ENCODE data around the gene HDAC8.
"Not testable (repeated sequence)": the region's sequence is repeated elsewhere in the genome, so short reads cannot be mapped to it uniquely, and the experiment has no call there.

Gene HDAC8

DNA sequence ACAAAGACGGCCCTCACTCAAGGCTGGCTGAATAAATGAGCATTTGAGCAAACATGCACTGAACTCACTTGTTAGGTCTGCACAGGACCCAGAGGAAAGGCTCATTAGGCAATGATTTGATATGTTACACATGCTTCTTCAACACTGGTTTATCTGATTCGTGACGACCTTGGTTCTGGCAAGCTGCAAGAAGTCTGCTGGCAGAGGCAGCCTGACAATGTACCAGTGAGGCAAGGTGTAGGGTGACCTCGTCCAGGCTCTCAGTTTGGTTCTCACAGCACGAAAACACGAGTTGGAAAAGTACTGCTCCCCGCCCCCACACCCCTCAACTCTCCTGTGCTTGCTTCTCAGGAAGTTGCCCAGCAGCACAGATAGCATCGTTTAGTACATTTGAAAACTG lies 203.8 kb downstream of the HDAC8 start:
- peak; percentile 33 for FAIRE-seq

GRCh38 chrX:72367516-72367915 lies 205.1 kb downstream of the HDAC8 start:
- FAIRE-seq: no peak

DNA sequence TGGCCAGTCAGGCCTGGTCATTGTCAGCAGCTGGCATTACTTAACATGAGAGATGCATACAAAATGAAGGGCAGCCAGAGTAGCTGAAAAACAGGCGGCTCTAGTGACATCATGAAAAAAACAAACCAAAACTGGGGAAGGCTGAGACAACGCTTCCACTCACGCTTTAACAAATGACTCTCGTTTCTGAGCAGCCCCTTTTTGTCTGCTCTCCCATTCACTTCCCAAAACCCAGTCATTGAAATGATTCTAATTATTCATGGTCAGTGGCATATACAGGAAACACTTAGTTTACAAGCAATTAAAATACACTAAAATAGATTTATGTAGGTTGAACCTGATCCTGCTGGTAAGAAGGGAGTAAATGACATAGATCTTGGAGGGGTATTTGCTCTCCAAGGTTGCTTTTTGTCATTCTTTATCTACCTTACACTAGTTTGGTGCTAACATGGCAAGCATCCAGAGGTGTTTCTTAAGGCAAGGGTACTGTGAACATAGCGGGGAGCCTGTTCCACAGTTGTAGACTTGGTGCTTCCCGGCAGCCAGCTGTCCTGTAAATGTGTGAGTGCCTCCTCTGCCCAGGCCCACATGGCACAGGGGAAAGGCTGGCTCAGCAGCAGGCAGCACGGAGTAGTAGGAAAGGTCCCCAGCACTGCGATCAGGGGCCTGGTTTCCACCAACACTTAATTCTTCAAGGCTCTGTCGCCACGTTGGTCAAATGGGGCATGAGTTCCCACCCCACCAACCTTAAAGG lies 205.8 kb downstream of the HDAC8 start:
- FAIRE-seq: peak; percentile 43

- FAIRE-seq: no peak
Measured at GRCh38 chrX:72366178-72366577, 206.5 kb downstream of the HDAC8 start.

GRCh38 chrX:72365126-72365525 lies 207.5 kb downstream of the HDAC8 start:
- FAIRE-seq: no peak

DNA sequence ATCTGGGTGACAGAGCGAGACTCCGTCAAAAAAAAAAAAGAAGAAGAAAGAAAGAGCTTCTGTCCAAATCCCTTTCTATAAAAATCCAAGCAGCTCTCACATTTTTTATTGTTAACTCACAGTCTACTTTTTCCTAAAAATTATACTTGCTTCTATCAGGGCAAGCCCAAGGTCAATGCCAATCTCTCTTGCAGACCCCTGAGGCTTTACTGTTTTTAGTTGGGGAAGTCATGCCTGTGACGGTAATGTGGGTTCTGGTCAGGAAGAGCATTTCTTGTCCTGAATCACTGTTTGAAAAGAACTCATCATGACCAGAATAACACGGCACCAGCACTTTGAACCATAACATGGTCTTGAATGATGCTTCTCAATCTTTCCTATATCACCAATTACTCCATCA lies 212.3 kb downstream of the HDAC8 start:
- FAIRE-seq: no peak

DNA sequence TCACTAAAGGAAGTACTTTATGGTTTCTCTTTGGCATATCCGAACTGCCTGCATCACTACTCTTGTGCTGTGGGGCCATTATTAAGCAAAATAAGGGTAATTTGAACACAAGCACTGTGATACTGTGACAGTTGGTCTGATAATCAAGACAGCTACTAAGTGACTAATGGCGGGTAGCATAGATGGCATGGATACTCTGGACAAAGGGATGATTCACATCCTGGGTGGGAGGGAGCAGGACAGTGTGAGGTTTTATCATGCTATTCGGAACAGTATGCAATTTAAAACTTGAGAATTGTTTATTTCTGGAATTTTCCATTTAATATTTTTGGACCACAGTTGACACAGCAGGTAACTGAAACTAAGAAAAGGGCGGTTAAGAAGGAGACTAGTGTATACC lies 214.3 kb downstream of the HDAC8 start:
- FAIRE-seq: no peak

DNA sequence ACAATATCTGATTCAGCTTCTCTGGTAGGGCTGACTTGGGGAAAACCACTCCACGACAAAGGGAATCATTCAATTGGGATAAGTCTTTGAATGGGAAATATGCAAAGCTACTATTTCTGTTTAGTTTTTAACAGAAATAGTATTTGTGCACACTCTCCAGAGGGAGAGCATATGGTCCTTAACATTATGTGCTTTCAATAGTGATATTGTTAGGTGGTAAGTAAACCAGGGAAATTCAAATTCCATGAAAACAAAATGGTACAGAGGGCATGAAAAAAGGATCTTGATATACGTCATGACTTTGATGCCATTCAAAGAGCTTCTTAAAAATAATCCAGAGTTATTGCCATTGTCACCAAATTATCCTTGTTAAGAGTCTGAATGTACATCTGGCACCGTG lies 219.9 kb downstream of the HDAC8 start:
- no peak for FAIRE-seq

DNA sequence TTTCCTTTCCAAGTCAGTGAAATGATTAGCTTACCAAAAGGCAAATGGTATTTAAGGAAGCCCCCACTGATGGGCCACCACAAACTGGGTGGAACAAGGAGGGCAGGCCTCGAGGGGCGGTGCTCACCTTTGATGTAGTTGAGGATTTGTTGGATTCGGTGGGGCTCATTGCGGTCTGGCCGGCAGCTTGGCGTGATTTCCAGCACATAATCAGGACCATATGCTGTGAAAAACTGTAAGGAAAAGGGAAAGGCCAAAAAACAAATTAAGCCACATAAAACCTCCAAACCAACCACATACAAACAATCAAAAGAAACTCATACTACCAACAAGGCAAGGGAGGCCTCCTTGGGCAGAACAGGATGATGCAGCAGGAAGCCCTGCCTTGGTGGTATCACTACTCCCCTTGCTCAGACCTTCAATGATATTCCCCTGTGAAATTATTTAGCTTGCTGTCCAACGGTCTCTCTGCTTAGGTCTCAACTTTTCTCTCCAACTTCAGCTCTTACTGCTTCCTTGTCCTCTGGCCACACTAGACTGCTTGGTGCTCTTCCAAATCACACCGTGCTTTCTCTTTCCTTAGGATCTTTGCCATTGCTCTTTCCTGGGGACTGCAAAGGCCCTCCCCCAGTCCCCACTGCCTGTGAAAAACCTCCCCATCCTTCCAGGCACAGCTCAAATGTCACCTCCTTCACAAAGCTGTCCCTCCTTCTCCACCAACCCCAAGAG lies 220.9 kb downstream of the HDAC8 start:
- FAIRE-seq: no peak

GRCh38 chrX:72349190-72349589 lies 223.5 kb downstream of the HDAC8 start:
- FAIRE-seq: no peak

DNA sequence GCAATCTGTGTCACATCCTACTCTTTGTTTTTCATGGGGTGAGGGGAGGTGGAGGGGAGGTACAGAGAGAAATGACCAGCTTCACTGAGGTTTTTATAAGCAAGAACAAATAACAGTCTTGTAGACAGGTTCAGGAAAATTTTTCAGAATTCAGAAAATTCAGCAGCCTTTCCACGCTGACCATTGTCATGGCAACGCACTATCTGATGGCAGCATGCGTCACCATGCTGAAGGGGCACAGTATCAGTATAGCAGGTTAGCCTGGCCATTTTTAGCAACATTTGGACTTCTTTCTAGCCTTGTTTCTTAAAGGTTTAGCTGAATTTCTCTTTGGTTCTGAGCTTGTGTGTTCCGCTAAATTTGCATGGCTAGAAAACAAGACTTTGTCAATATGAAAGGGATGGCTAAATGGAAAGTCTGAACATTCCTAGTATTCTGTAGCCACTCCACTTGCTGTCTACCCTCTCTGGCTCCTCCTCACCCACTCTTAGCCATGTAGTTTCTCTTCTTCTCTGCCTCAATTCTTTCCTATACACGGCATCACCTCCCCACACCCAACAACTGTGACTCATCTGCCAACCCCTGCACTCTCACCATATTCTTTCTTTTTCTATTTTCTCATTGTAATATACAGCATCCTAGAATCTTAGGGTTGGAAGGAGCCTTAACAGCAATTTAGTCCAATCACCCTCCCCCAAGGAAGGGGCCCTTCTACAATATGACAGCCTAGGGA lies 224.2 kb downstream of the HDAC8 start:
- no peak for FAIRE-seq

DNA sequence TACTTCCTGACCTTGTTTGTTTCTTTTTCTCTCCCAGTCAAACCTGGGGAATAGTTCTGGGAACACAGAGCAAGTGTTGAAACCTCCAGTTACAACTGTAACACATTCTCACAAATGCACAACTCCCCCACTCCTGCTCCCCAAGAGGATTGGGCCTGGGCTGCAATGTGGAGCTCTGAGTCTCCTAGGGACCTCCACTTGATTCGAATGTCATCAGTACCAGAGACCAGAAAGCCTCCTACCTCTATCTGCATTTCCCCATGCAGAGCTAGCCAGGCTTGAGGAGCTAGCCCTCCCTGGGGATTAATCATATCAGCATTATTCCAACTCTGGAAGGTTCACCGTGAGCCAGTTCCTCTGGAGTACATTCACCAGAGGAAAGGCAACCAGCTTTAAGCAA lies 225.3 kb downstream of the HDAC8 start:
- FAIRE-seq: no peak

- FAIRE-seq: no peak
Measured at GRCh38 chrX:72346302-72346949, 226.2 kb downstream of the HDAC8 start.

DNA sequence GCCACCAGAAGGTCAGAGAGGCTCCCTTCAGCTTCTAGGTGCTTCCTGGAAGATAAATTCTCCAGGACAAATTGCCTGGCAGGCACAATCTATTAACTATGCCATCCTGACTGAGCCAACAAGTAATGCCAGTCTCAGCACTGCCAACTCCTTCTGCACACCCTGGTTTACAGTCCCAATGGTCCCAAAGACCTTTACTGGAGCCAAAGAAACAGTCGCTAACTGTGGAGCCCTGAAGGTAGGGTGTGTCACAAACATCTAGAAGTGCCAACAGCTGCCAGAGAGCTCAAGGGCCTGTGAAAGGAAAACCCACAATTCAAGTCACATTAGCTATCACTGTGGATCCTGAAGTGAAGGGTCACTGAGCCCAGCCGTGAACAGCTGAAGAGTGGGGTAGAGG lies 232.0 kb downstream of the HDAC8 start:
- no peak for FAIRE-seq

DNA sequence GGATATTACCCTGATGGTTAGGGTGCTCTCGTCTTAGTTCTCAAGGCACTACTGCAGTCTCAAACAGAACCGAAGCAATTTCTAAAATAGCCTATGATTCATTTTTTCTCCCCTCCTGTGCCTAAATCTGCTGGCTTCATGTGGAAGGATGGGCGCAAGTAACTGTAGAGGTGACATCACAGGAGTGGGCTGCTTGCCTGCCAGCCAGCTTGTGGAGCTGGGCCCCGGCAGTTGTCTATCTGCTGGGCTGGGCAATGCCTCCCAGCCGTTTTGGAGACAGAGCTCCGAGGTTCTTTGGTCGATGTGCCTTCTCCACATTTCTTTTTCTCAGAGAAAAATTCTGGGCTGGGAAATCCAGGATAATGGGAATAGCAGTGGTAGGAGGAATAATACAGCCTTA lies 232.6 kb downstream of the HDAC8 start:
- FAIRE-seq: no peak

- FAIRE-seq: no peak
Measured at GRCh38 chrX:72330131-72330530, 242.5 kb downstream of the HDAC8 start.

GRCh38 chrX:72326605-72327300 lies 245.9 kb downstream of the HDAC8 start:
- no peak for FAIRE-seq

DNA sequence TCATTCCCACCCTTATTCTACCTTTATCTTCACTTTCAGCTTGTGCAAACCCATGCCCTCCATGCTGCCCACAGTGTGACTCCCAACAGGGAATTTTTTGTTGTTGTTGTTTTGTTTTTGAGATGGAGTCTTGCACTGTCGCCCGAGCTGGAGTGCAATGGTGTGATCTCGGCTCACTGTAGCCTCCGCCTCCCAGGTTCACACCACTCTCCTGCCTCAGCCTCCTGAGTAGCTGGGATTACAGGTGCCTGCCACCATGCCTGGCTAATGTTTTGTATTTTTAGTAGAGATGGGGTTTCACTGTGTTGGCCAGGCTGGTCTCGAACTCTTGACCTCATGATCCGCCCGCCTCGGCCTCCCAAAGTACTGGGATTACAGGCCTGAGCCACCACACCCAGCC lies 253.0 kb downstream of the HDAC8 start:
- not testable (repeated sequence) for FAIRE-seq

DNA sequence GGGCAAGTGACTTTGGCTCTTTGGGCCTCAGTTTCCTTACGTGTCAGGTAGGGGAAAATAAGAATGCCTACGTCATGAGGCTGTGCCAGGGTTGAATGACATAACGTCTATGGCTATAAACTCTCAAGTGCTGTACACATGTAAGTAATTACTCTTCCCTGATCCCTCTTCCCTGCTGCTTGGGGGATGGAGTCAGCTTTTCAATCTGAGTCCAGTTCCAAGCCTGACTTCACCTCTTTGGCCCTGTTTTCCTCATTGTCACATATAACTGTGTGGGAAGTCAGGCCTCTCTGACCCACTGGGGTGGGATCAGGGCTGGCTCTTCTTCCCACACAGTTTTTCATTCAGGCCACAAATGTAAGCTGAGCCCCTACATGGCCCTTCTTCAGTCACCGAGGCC lies 255.5 kb downstream of the HDAC8 start:
- no peak for FAIRE-seq

- no peak for FAIRE-seq
Measured at GRCh38 chrX:72316408-72317110, 256.1 kb downstream of the HDAC8 start.

GRCh38 chrX:72314881-72315280 lies 257.8 kb downstream of the HDAC8 start:
- no peak for FAIRE-seq
